HG03066 (cell line): ENCODE data around the gene EIF4A3.

Source experiments
- ATAC-seq: cut with Tn5 transposase; IDR thresholded peaks from one replicate; pipeline ENCODE4 v1.9.1; 2021; ENCODE audit warnings: low read depth; ENCODE audit not compliant: unreplicated experiment

EIF4A3 gene

GRCh38 chr17:80115159-80115558, 31.8 kb downstream of the EIF4A3 start:
- ATAC-seq = no peak

DNA sequence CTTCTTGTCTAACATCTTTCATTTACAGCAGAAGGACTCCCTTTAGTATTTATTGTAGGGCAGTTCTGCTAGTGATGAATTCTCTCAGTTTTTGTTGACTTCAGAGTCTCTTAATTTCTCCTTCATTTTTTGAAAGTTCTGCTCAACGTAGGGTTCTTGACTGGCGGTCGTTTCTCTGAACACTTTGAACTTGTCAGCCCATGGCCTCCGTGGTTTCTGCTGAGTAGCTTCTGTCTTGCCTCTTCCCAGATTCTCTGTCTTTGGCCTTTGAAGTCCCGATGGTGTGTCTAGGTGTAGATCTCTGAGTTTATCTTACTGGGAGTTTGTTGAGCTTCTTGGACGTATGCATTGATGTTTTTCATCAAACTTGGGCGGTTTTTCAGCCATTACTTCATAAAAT, 32.2 kb downstream of the EIF4A3 start:
- no peak for ATAC-seq

GRCh38 chr17:80113033-80113484, 33.9 kb downstream of the EIF4A3 start:
- ATAC-seq = no peak

GRCh38 chr17:80112471-80113032, 34.4 kb downstream of the EIF4A3 start:
- ATAC-seq = no peak

DNA sequence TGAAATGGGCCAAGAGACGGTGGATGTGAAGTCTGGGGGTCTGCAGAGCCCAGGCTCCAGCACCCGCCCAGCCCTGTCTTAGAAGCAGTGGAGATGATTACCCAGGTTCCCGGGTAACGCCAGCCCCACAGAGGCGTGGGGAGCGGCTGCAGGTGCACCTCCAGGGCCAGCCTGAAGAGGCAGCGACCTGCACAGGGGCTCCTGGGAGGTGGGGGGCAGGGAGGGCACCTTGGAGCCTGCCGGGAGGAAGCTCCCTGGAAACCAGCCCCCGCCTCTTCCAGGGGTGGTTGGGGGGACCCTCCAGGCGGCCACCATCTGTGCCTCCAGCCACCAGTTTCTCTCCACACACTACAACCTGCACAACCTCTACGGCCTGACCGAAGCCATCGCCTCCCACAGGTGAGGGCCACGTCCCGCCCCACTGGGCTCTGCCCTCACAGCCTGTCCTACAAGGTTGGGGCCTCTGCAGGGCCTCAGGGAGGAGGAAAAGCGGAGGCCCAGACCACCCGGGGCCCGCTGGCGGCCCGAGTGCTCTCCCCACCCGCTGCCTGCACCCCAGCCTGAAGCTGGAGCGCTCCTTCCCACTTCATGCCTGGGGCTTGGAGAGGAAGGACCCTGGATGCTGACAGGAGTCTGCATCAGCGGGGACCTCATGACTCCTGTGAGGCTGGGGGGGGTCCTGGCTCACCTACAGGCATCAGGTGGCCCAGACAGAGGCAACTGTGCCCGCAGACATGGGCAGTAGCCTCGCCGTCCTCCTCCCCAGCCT, 35.0 kb downstream of the EIF4A3 start:
- no peak for ATAC-seq

GRCh38 chr17:80110927-80111701, 35.8 kb downstream of the EIF4A3 start:
- no peak for ATAC-seq

- ATAC-seq = no peak
Observed at GRCh38 chr17:80110447-80110812, 36.5 kb downstream of the EIF4A3 start.

DNA sequence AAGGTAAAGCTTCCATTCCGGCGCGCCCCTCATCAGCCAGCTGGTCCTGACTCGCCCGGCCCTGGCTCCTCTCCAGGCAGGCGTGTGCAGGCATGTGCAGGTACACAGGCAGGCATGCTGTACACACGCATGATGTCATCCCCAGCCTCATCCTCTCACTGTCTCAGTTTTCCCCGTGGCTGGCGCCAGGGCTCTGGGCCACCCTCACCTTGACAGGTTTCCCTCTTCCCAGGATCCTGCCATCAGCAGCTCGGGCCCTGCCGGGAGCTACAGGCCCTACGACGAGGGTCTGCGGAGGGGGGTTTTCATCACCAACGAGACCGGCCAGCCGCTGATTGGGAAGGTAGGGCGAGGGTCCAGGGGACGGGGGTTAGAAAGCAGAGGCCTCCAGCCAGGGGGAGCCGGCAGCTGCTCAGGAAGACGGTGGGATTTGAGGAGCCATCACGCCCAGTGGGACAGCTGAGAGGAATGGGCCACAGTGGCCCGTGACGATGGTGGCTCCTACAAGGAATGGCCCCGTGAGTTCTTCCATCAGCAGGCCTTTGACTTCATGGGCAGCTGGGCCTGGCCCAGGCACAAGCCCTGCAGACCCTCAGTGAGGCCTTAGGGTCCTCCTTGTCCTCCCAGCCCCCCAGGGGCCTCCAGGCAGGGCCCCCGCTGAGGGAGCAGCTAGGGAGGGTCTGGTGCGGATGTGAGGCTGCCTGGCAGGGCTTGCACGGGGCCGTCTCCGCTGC, 37.0 kb downstream of the EIF4A3 start:
- ATAC-seq = no peak

- no peak for ATAC-seq
Observed at GRCh38 chr17:80109066-80109660, 37.8 kb downstream of the EIF4A3 start.

GRCh38 chr17:80108036-80108971, 38.6 kb downstream of the EIF4A3 start:
- ATAC-seq = no peak

- ATAC-seq = no peak
Observed at GRCh38 chr17:80107231-80108021, 39.5 kb downstream of the EIF4A3 start.

DNA sequence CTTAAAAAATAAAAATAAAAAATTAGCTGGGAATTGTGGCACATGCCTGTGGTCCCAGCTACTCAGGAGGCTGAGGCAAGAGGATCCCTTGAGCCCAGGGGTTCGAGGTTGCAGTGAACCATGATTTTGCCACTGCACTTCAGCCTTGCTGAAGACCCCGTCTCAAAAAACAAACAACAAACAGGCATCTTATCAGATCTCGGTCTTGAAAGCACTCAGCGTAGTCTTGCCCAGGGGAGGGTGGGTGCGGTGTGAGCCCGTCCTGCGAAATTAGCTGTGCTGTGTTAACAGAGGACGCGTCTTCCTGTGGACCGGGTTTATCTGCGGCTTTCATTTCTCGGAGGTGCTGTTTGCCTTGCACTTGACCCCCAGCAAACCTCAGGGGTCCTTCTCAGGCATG, 40.2 kb downstream of the EIF4A3 start:
- no peak for ATAC-seq

DNA sequence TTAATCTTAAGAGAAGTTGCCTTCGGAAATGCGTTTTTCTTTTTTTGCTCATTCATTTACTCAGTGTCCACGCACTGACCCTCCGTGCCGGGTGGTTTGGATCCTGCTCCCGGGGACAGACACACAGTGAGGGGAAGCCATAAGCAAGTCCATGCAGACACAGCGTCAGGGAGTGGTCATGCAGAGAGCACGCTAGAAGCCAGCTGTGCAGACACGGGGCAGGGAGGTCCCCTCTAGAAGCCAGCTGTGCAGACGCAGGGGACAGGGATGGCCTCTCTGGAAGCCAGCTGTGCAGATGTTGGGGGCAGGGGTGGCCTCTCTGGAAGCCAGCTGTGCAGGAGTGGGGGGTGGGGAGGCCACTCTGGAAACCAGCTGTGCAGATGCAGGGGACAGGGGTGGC, 40.8 kb downstream of the EIF4A3 start:
- ATAC-seq = no peak

GRCh38 chr17:80105762-80106161, 41.2 kb downstream of the EIF4A3 start:
- ATAC-seq = no peak

DNA sequence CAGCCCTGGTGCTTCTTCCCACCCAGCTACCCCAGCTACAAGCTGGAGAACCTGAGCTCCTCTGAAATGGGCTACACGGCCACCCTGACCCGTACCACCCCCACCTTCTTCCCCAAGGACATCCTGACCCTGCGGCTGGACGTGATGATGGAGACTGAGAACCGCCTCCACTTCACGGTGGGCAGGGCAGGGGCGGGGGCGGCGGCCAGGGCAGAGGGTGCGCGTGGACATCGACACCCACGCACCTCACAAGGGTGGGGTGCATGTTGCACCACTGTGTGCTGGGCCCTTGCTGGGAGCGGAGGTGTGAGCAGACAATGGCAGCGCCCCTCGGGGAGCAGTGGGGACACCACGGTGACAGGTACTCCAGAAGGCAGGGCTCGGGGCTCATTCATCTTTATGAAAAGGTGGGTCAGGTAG, 42.0 kb downstream of the EIF4A3 start:
- ATAC-seq = no peak

DNA sequence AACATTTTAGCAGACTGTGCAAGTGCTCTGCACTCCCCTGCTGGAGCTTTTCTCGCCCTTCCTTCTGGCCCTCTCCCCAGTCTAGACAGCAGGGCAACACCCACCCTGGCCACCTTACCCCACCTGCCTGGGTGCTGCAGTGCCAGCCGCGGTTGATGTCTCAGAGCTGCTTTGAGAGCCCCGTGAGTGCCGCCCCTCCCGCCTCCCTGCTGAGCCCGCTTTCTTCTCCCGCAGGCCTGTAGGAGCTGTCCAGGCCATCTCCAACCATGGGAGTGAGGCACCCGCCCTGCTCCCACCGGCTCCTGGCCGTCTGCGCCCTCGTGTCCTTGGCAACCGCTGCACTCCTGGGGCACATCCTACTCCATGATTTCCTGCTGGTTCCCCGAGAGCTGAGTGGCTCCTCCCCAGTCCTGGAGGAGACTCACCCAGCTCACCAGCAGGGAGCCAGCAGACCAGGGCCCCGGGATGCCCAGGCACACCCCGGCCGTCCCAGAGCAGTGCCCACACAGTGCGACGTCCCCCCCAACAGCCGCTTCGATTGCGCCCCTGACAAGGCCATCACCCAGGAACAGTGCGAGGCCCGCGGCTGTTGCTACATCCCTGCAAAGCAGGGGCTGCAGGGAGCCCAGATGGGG, 42.5 kb downstream of the EIF4A3 start:
- ATAC-seq = no peak

DNA sequence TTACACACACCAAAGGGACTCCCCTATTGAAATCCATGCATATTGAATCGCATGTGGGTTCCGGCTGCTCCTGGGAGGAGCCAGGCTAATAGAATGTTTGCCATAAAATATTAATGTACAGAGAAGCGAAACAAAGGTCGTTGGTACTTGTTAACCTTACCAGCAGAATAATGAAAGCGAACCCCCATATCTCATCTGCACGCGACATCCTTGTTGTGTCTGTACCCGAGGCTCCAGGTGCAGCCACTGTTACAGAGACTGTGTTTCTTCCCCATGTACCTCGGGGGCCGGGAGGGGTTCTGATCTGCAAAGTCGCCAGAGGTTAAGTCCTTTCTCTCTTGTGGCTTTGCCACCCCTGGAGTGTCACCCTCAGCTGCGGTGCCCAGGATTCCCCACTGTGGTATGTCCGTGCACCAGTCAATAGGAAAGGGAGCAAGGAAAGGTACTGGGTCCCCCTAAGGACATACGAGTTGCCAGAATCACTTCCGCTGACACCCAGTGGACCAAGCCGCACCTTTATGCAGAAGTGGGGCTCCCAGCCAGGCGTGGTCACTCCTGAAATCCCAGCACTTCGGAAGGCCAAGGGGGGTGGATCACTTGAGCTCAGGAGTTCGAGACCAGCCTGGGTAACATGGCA, 43.4 kb downstream of the EIF4A3 start:
- no peak for ATAC-seq
